ENCODE data around the gene CAPN9.
"Not testable (repeated sequence)": the region's sequence is repeated elsewhere in the genome, so short reads cannot be mapped to it uniquely, and the experiment has no call there.

CAPN9 gene

GRCh38 chr1:230749150-230749549, 2.0 kb downstream of the CAPN9 start:
- DNase-seq (ENCODE audit: low spot score), result no peak

GRCh38 chr1:230749635-230750034, 2.4 kb downstream of the CAPN9 start:
- no peak for DNase-seq (ENCODE audit: low spot score)

- no peak for DNase-seq (ENCODE audit: low spot score)
These were observed 3.4 kb downstream of the CAPN9 start for GRCh38 chr1:230750576-230750975.

- no peak for DNase-seq (ENCODE audit: low spot score)
These were observed 3.9 kb downstream of the CAPN9 start for GRCh38 chr1:230750986-230751625.

- DNase-seq (ENCODE audit: low spot score), result no peak
These were observed 5.2 kb downstream of the CAPN9 start for GRCh38 chr1:230752407-230752806.

GRCh38 chr1:230753191-230753585, 6.0 kb downstream of the CAPN9 start:
- DNase-seq (ENCODE audit: low spot score), result no peak

- DNase-seq (ENCODE audit: low spot score), result peak; percentile 23
These were observed 6.5 kb downstream of the CAPN9 start for GRCh38 chr1:230753586-230754251.

- no peak for DNase-seq (ENCODE audit: low spot score)
These were observed 7.6 kb downstream of the CAPN9 start for GRCh38 chr1:230754796-230755195.

GRCh38 chr1:230757856-230758708, 10.9 kb downstream of the CAPN9 start:
- DNase-seq (ENCODE audit: low spot score), result no peak

- no peak for DNase-seq (ENCODE audit: low spot score)
These were observed 11.7 kb downstream of the CAPN9 start for GRCh38 chr1:230758709-230759368.

- no peak for DNase-seq (ENCODE audit: low spot score)
These were observed 12.3 kb downstream of the CAPN9 start for GRCh38 chr1:230759369-230760065.

- no peak for DNase-seq (ENCODE audit: low spot score)
These were observed 13.2 kb downstream of the CAPN9 start for GRCh38 chr1:230760360-230760827.

GRCh38 chr1:230761443-230762167, 14.4 kb downstream of the CAPN9 start:
- no peak for DNase-seq (ENCODE audit: low spot score)

- DNase-seq (ENCODE audit: low spot score), result no peak
These were observed 16.9 kb downstream of the CAPN9 start for GRCh38 chr1:230763927-230764591.

- no peak for DNase-seq (ENCODE audit: low spot score)
These were observed 19.1 kb downstream of the CAPN9 start for GRCh38 chr1:230766318-230766717.

- DNase-seq (ENCODE audit: low spot score), result not testable (repeated sequence)
These were observed 20.8 kb downstream of the CAPN9 start for GRCh38 chr1:230767859-230768612.

- DNase-seq (ENCODE audit: low spot score), result no peak
These were observed 21.8 kb downstream of the CAPN9 start for GRCh38 chr1:230768903-230769570.

- no peak for DNase-seq (ENCODE audit: low spot score)
These were observed 23.1 kb downstream of the CAPN9 start for GRCh38 chr1:230770317-230770716.

- no peak for DNase-seq (ENCODE audit: low spot score)
These were observed 24.7 kb downstream of the CAPN9 start for GRCh38 chr1:230771773-230772354.

Measured in activated CD4-positive, alpha-beta T cell treated with anti-CD3 and anti-CD28 coated beads, Interleukin-2, Interleukin-4, amounts not matched to agents 100 ng/mL and 50 ng/mL, durations not matched to agents 16 hours and 8 hours (primary cell).